PC-3 (cell line): ENCODE data around the gene FLNB. TPM values are rescaled to one million over a fixed set of nuclear protein-coding genes. Genes with fewer than 3 reads are reported as not detected.

Experiments used
- ATAC-seq: fragments of 200-7000 bp; cut with Tn5 transposase; 2 replicates; pipeline ENCODE4 v1.9.1; 2020; ENCODE audit warnings: mild to moderate bottlenecking, moderate library complexity
- BruUV-seq: library from RNA; stranded (reverse); fragments of 400-500 nt; replicated peaks from 2 replicates; lab custom pipeline; 2021; lab: Mats Ljungman, UMichigan
- CTCF ChIA-PET: fragments of 300-600 bp; sonication (Branson Sonifier 250); formaldehyde crosslinking; loops from one replicate; lab custom pipeline; 2022; ENCODE audit warnings: antibody characterized with exemption; lab: Charles Lee
- POLR2A ChIA-PET: fragments of 300-600 bp; sonication (Branson Sonifier 250); formaldehyde crosslinking; loops from one replicate; lab custom pipeline; 2022; ENCODE audit warnings: antibody characterized with exemption; ENCODE audit not compliant: unreplicated experiment; lab: Charles Lee
- DNase-seq: peaks from one replicate; pipeline ENCODE4 v3.0.0-alpha.2; 2015
- H2AFZ ChIP-seq: fragments of 300-600 bp; sonication (generic); 2 replicates; pipeline ENCODE4 v1.6.0; 2016; ENCODE audit warnings: antibody characterized with exemption, low read length
- H3F3A ChIP-seq: fragments of 300-600 bp; sonication (generic); one replicate; pipeline ENCODE4 v1.6.0; 2017; ENCODE audit warnings: antibody characterized with exemption, low read length, control low read depth, mild to moderate bottlenecking; ENCODE audit not compliant: unreplicated experiment
- H3K27ac ChIP-seq: fragments of 300-600 bp; sonication (generic); 2 replicates; pipeline ENCODE4 v1.5.1; 2016; ENCODE audit warnings: mild to moderate bottlenecking, low read length
- H3K27me3 ChIP-seq: fragments of 300-600 bp; sonication (generic); 2 replicates; pipeline ENCODE4 v1.6.1; 2016; ENCODE audit warnings: low read length, mixed read lengths
- H3K36me3 ChIP-seq: fragments of 300-600 bp; sonication (generic); 2 replicates; pipeline ENCODE4 v1.6.1; 2016; ENCODE audit warnings: low read depth, mixed run types, low read length, mixed read lengths
- H3K4me1 ChIP-seq: fragments of 300-600 bp; sonication (generic); 2 replicates; pipeline ENCODE4 v1.5.1; 2016; ENCODE audit warnings: low read length; ENCODE audit not compliant: insufficient read depth
- H3K4me2 ChIP-seq: fragments of 300-600 bp; sonication (generic); 2 replicates; pipeline ENCODE4 v1.6.0; 2016; ENCODE audit warnings: low read length
- H3K4me3 ChIP-seq: fragments of 300-600 bp; sonication (generic); 2 replicates; pipeline ENCODE4 v1.5.1; 2016; ENCODE audit warnings: mild to moderate bottlenecking, low read length, mixed read lengths
- H3K79me2 ChIP-seq: fragments of 300-600 bp; sonication (generic); 2 replicates; pipeline ENCODE4 v1.6.1; 2017; ENCODE audit warnings: low read length, mixed read lengths
- H3K9ac ChIP-seq: fragments of 300-600 bp; sonication (generic); 2 replicates; pipeline ENCODE4 v1.6.0; 2016; ENCODE audit warnings: mild to moderate bottlenecking, low read length
- H3K9me2 ChIP-seq: fragments of 300-600 bp; sonication (generic); replicated peaks from 2 replicates; pipeline ENCODE4 v1.6.1; 2016; ENCODE audit warnings: mixed run types, low read length, mixed read lengths
- H3K9me3 ChIP-seq: fragments of 300-600 bp; sonication (generic); 2 replicates; pipeline ENCODE4 v1.6.1; 2016; ENCODE audit warnings: low read length, mixed read lengths
- H4K20me1 ChIP-seq: fragments of 300-600 bp; sonication (generic); 2 replicates; pipeline ENCODE4 v1.6.1; 2016; ENCODE audit warnings: low read length, mixed read lengths
- EZH2 ChIP-seq: fragments of 300-600 bp; sonication (generic); IDR thresholded peaks from one replicate; pipeline ENCODE4 v1.6.1; 2017; ENCODE audit warnings: antibody characterized with exemption, mild to moderate bottlenecking, low read length; ENCODE audit not compliant: unreplicated experiment
- EZH2phosphoT487 ChIP-seq: fragments of 300-600 bp; sonication (generic); IDR thresholded peaks from 2 replicates; pipeline ENCODE4 v1.6.1; 2018; ENCODE audit warnings: mild to moderate bottlenecking, antibody characterized with exemption, low read length, borderline replicate concordance
- intact Hi-C: fragments of 100-400 bp; cut with micrococcal nuclease; formaldehyde crosslinking; loops from 2 replicates; pipeline ENCODE4 v1.9.0; 2023
- total RNA-seq: library from RNA; depleted of rRNA; stranded (reverse); fragments of >200 nt; gene quantifications from 2 replicates; pipeline ENCODE4 v1.2.3, GENCODE V29; 2014
- TF ChIP-seq, protein P1 (sequence below): fragments of 300-600 bp; sonication (generic); conservative IDR thresholded peaks from 2 replicates; pipeline ENCODE4 v1.5.1; 2017; ENCODE audit warnings: antibody characterized with exemption, low read depth, mild to moderate bottlenecking, low read length

Gene FLNB
- total RNA-seq, 1 experiment from 2014 or later = 505 TPM

DNA sequence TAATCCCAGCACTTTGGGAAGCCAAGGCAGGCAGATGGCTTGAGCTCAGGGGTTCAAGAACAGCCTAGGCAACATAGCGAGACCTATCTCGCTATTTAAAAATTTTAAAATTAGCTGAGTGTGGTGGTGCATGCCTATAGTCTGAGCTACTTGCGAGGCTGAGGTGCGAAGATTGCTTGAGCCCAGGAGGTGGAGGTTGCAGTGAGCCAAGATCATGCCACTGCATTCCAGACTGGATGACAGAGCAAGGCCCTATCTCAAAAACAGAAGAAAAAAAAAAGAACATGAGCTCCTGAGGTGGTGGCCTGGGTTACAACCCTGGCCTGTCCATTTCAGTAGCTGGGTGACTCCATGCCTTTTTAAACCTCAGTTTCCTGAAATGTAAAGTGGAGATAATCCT is 195.3 kb downstream of the FLNB start:
- H3K4me3 ChIP-seq = no peak overlapping the region
- H2AFZ ChIP-seq = no peak overlapping the region
- POLR2A ChIA-PET = no interaction called here
- H3K27ac ChIP-seq = no peak overlapping the region
- intact Hi-C loops = no loop called here
- no peak for TF ChIP-seq EZH2
- TF ChIP-seq, protein P1, sequence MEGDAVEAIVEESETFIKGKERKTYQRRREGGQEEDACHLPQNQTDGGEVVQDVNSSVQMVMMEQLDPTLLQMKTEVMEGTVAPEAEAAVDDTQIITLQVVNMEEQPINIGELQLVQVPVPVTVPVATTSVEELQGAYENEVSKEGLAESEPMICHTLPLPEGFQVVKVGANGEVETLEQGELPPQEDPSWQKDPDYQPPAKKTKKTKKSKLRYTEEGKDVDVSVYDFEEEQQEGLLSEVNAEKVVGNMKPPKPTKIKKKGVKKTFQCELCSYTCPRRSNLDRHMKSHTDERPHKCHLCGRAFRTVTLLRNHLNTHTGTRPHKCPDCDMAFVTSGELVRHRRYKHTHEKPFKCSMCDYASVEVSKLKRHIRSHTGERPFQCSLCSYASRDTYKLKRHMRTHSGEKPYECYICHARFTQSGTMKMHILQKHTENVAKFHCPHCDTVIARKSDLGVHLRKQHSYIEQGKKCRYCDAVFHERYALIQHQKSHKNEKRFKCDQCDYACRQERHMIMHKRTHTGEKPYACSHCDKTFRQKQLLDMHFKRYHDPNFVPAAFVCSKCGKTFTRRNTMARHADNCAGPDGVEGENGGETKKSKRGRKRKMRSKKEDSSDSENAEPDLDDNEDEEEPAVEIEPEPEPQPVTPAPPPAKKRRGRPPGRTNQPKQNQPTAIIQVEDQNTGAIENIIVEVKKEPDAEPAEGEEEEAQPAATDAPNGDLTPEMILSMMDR = no peak
- TF ChIP-seq EZH2phosphoT487 = no peak
- H3K9me3 ChIP-seq = no peaks in the 10 kb centered on the region
- no peak overlapping the region for H3K9ac ChIP-seq
- no peaks in the 10 kb centered on the region for H3K79me2 ChIP-seq
- CTCF ChIA-PET = interaction anchor here (0.6 kb wide), 1 partner anchor 18 kb away, joined by 3 read pairs; no protein-coding TSS in a partner anchor
- no peaks in the 10 kb centered on the region for H4K20me1 ChIP-seq
- BruUV-seq = no TSS peak
- H3K4me2 ChIP-seq = no peak overlapping the region
- H3K27me3 ChIP-seq = no peaks in the 10 kb centered on the region
- no peak for DNase-seq
- no peaks in the 10 kb centered on the region for H3K36me3 ChIP-seq
- H3F3A ChIP-seq = no peaks in the 10 kb centered on the region
- no peaks in the 10 kb centered on the region for H3K9me2 ChIP-seq
- no peak for ATAC-seq
- peaks cover 29% of the 10 kb centered on the region for H3K4me1 ChIP-seq

- H4K20me1 ChIP-seq = no peaks in the 10 kb centered on the region
- H3K27me3 ChIP-seq = no peaks in the 10 kb centered on the region
- ChIA-PET POLR2A (no interaction called here), CTCF (interaction anchor here (0.7 kb wide), 1 partner anchor 19 kb away, joined by 3 read pairs; no protein-coding TSS in a partner anchor)
- H3F3A ChIP-seq = no peaks in the 10 kb centered on the region
- intact Hi-C loops = no loop called here
- H3K9ac ChIP-seq = no peak overlapping the region
- H2AFZ ChIP-seq = no peak overlapping the region
- H3K9me2 ChIP-seq = no peaks in the 10 kb centered on the region
- no peaks in the 10 kb centered on the region for H3K36me3 ChIP-seq
- H3K4me1 ChIP-seq = peaks cover 23% of the 10 kb centered on the region
- no peaks in the 10 kb centered on the region for H3K9me3 ChIP-seq
- TF ChIP-seq EZH2phosphoT487 = no peak
- TF ChIP-seq EZH2 = no peak
- TF ChIP-seq, protein P1 = no peak
- no peak overlapping the region for H3K27ac ChIP-seq
- H3K4me3 ChIP-seq = no peak overlapping the region
- ATAC-seq (no peak), DNase-seq (no peak)
- BruUV-seq = no TSS peak
- no peaks in the 10 kb centered on the region for H3K79me2 ChIP-seq
- H3K4me2 ChIP-seq = no peak overlapping the region
Measured at GRCh38 chr3:58204720-58205119, 196.5 kb downstream of the FLNB start.

- Histone ChIP-seq H3K9me2 (no peaks in the 10 kb centered on the region), H2AFZ (0 out of 2 replicates have a peak overlapping the region, but pooled peaks have one; percentile 46), H3K79me2 (no peaks in the 10 kb centered on the region), H3F3A (no peaks in the 10 kb centered on the region), H3K27ac (peak overlapping the region; percentile 93), H3K27me3 (no peaks in the 10 kb centered on the region), H3K36me3 (no peaks in the 10 kb centered on the region), H3K4me3 (no peak overlapping the region), H3K9ac (peak overlapping the region; percentile 74), H3K9me3 (no peaks in the 10 kb centered on the region), H4K20me1 (no peaks in the 10 kb centered on the region), H3K4me2 (peak overlapping the region; percentile 66), H3K4me1 (peaks cover 23% of the 10 kb centered on the region)
- ATAC-seq (no peak), DNase-seq (no peak)
- CTCF ChIA-PET = no interaction called here
- intact Hi-C loops = no loop called here
- POLR2A ChIA-PET = no interaction called here
- TF ChIP-seq EZH2phosphoT487 (no peak), EZH2 (no peak)
- TF ChIP-seq, protein P1 = no peak
- no TSS peak for BruUV-seq
Measured at GRCh38 chr3:58205981-58206380, 197.8 kb downstream of the FLNB start.
